ENCODE measurements around the gene UGT1A5. TPM values are rescaled to one million over a fixed set of nuclear protein-coding genes. Genes with fewer than 3 reads are reported as not detected.

Gene UGT1A5
- polyA plus RNA-seq, 1 donor (not counting 4 experiments of a cell fraction or from before 2014, with no cell fraction given): 1.3 TPM

DNA sequence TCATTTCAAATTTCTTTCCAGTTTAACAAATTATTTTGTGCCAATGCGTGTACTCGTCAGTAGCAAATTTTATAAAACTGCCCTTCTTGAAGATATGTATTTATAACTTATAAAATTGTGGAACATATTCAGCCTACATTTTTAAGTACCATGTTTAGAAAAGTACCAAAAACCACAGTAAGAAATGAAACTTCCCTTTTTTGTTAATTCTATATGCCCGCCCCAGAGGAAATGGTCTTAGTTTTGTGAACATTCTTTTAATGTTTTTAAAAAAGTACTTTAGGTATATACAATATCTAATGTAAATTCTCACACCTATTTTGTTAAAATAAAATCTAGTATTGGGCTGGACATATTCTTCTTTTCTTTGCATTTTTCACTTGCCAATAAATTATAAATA lies 39.8 kb upstream of the UGT1A5 start:
- no peaks in the 10 kb centered on the region for H3K27me3 ChIP-seq (ENCODE audit: control insufficient read depth, extremely low read depth, insufficient read depth, low read length)
- no peaks in the 10 kb centered on the region for H3K4me1 ChIP-seq (ENCODE audit: control insufficient read depth, extremely low read depth, insufficient read depth, low read length)
- H3K36me3 ChIP-seq (ENCODE audit: control insufficient read depth in 2 of 2, extremely low read depth in 1 of 2, insufficient read depth in 2 of 2, low read length in 2 of 2): no peaks in the 10 kb centered on the region
- H3K9me3 ChIP-seq (ENCODE audit: control insufficient read depth, low read depth, low read length): no peaks in the 10 kb centered on the region
- H3K4me3 ChIP-seq (ENCODE audit: control insufficient read depth in 2 of 3, extremely low read depth in 1 of 3, insufficient read depth in 2 of 3, low read depth in 1 of 3, low read length in 3 of 3): no peak overlapping the region
- dilution Hi-C loops (cut with MboI; ENCODE audit: extremely low pct_ligation_motif_present, low sequenced_read_pairs): no loop called here
- H3K79me2 ChIP-seq (ENCODE audit: control insufficient read depth, insufficient read depth, low read length): no peaks in the 10 kb centered on the region
- FAIRE-seq (no peak), DNase-seq (ENCODE audit: low read depth, low spot score) (no peak)
- TF ChIP-seq CTCF (optimal IDR thresholded peaks at IDR 0.05 in 1 of 3, IDR thresholded peaks at IDR 0.05 in 1 of 3, conservative IDR thresholded peaks at IDR 0.05 in 1 of 3; ENCODE audit: extremely low read depth in 1 of 3, insufficient read depth in 2 of 3, low read length in 3 of 3): no peak
- no peak for TF ChIP-seq EZH2 (IDR thresholded peaks at IDR 0.05; ENCODE audit: low read length)
- H2AFZ ChIP-seq (ENCODE audit: control insufficient read depth, low read length): no peak overlapping the region
- H3K9me1 ChIP-seq (ENCODE audit: control insufficient read depth, extremely low read depth, insufficient read depth, low read length): no peaks in the 10 kb centered on the region
- no peaks in the 10 kb centered on the region for H4K20me1 ChIP-seq (ENCODE audit: control insufficient read depth, extremely low read depth, insufficient read depth, low read length)
- no peak overlapping the region for H3K27ac ChIP-seq (ENCODE audit: control insufficient read depth, insufficient read depth, low read length)
- H3K4me2 ChIP-seq (ENCODE audit: control insufficient read depth, extremely low read depth, insufficient read depth, low read depth, low read length): no peak overlapping the region
- H3K9ac ChIP-seq (ENCODE audit: control insufficient read depth, extremely low read depth, insufficient read depth, low read length): no peak overlapping the region

GRCh38 chr2:233673896-233674295 lies 38.8 kb upstream of the UGT1A5 start:
- Histone ChIP-seq H3K4me3 (ENCODE audit: control insufficient read depth in 2 of 3, extremely low read depth in 1 of 3, insufficient read depth in 2 of 3, low read depth in 1 of 3, low read length in 3 of 3) (no peak overlapping the region), H3K9ac (ENCODE audit: control insufficient read depth, extremely low read depth, insufficient read depth, low read length) (no peak overlapping the region), H4K20me1 (ENCODE audit: control insufficient read depth, extremely low read depth, insufficient read depth, low read length) (no peaks in the 10 kb centered on the region), H2AFZ (ENCODE audit: control insufficient read depth, low read length) (no peak overlapping the region), H3K9me1 (ENCODE audit: control insufficient read depth, extremely low read depth, insufficient read depth, low read length) (no peaks in the 10 kb centered on the region), H3K4me1 (ENCODE audit: control insufficient read depth, extremely low read depth, insufficient read depth, low read length) (no peaks in the 10 kb centered on the region), H3K4me2 (ENCODE audit: control insufficient read depth, extremely low read depth, insufficient read depth, low read depth, low read length) (no peak overlapping the region), H3K9me3 (ENCODE audit: control insufficient read depth, low read depth, low read length) (no peaks in the 10 kb centered on the region), H3K79me2 (ENCODE audit: control insufficient read depth, insufficient read depth, low read length) (no peaks in the 10 kb centered on the region), H3K36me3 (ENCODE audit: control insufficient read depth in 2 of 2, extremely low read depth in 1 of 2, insufficient read depth in 2 of 2, low read length in 2 of 2) (no peaks in the 10 kb centered on the region), H3K27ac (ENCODE audit: control insufficient read depth, insufficient read depth, low read length) (no peak overlapping the region), H3K27me3 (ENCODE audit: control insufficient read depth, extremely low read depth, insufficient read depth, low read length) (no peaks in the 10 kb centered on the region)
- FAIRE-seq (no peak), DNase-seq (ENCODE audit: low read depth, low spot score) (no peak)
- dilution Hi-C loops (cut with MboI; ENCODE audit: extremely low pct_ligation_motif_present, low sequenced_read_pairs): no loop called here
- TF ChIP-seq EZH2 (IDR thresholded peaks at IDR 0.05; ENCODE audit: low read length): no peak

- Histone ChIP-seq H3K36me3 (ENCODE audit: control insufficient read depth in 2 of 2, extremely low read depth in 1 of 2, insufficient read depth in 2 of 2, low read length in 2 of 2) (no peaks in the 10 kb centered on the region), H3K9ac (ENCODE audit: control insufficient read depth, extremely low read depth, insufficient read depth, low read length) (no peak overlapping the region), H3K4me1 (ENCODE audit: control insufficient read depth, extremely low read depth, insufficient read depth, low read length) (no peaks in the 10 kb centered on the region), H4K20me1 (ENCODE audit: control insufficient read depth, extremely low read depth, insufficient read depth, low read length) (no peaks in the 10 kb centered on the region), H3K9me3 (ENCODE audit: control insufficient read depth, low read depth, low read length) (no peaks in the 10 kb centered on the region), H3K9me1 (ENCODE audit: control insufficient read depth, extremely low read depth, insufficient read depth, low read length) (no peaks in the 10 kb centered on the region), H3K4me2 (ENCODE audit: control insufficient read depth, extremely low read depth, insufficient read depth, low read depth, low read length) (no peak overlapping the region), H3K4me3 (ENCODE audit: control insufficient read depth in 2 of 3, extremely low read depth in 1 of 3, insufficient read depth in 2 of 3, low read depth in 1 of 3, low read length in 3 of 3) (no peak overlapping the region), H3K27me3 (ENCODE audit: control insufficient read depth, extremely low read depth, insufficient read depth, low read length) (no peaks in the 10 kb centered on the region), H2AFZ (ENCODE audit: control insufficient read depth, low read length) (no peak overlapping the region), H3K27ac (ENCODE audit: control insufficient read depth, insufficient read depth, low read length) (no peak overlapping the region), H3K79me2 (ENCODE audit: control insufficient read depth, insufficient read depth, low read length) (no peaks in the 10 kb centered on the region)
- TF ChIP-seq EZH2 (IDR thresholded peaks at IDR 0.05; ENCODE audit: low read length): no peak
- TF ChIP-seq CTCF (optimal IDR thresholded peaks at IDR 0.05 in 1 of 3, IDR thresholded peaks at IDR 0.05 in 1 of 3, conservative IDR thresholded peaks at IDR 0.05 in 1 of 3; ENCODE audit: extremely low read depth in 1 of 3, insufficient read depth in 2 of 3, low read length in 3 of 3): no peak
- dilution Hi-C loops (cut with MboI; ENCODE audit: extremely low pct_ligation_motif_present, low sequenced_read_pairs): no loop called here
- FAIRE-seq (no peak), DNase-seq (ENCODE audit: low read depth, low spot score) (no peak)
These were observed 38.4 kb upstream of the UGT1A5 start for GRCh38 chr2:233674314-233674713.

All from keratinocyte (primary cell).